ENCODE data around the gene AGPAT2. TPM values are rescaled to one million over a fixed set of nuclear protein-coding genes. Genes with fewer than 3 reads are reported as not detected.

The AGPAT2 gene
- total RNA-seq, 1 experiment from 2014 or later, result 40.2 TPM

Small RNA genes lying within 50 kb of the gene (microRNA-seq; reads per million reads assigned to microRNA genes)
- 569 reads per million, percentile 85 among the genes with 10 or more reads in this experiment for gene MIR126 (ENCODE audit: borderline number of aligned reads)

Other genes starting within 250 kb of the AGPAT2 start
- 23.6 to 25.5 TPM (median 24.0 TPM) in 3 replicates for gene INPP5E, start 247.6 kb downstream of the AGPAT2 start, total RNA-seq (2021)
- 52.1 to 70.9 TPM (median 52.3 TPM) in 3 replicates for gene SEC16A, start 204.4 kb downstream of the AGPAT2 start, total RNA-seq (2021)
- gene NOTCH1, start 141.4 kb downstream of the AGPAT2 start, total RNA-seq (2021), result 76.7 to 95.6 TPM (median 79.2 TPM) in 3 replicates
- 54.6 to 64.9 TPM (median 62.8 TPM) in 3 replicates for gene EGFL7, start 24.5 kb downstream of the AGPAT2 start, total RNA-seq (2021)
- gene DIPK1B, start 25.1 kb upstream of the AGPAT2 start, total RNA-seq (2021), result 45.4 to 49.8 TPM (median 48.9 TPM) in 3 replicates
- 2.4 to 3.7 TPM (median 3.3 TPM) in 3 replicates for gene LCN10, start 55.5 kb upstream of the AGPAT2 start, total RNA-seq (2021)
- not detected in 3 replicates for gene LCN6, start 61.1 kb upstream of the AGPAT2 start, total RNA-seq (2021)
- gene LCN8, start 70.8 kb upstream of the AGPAT2 start, total RNA-seq (2021), result 0.21 TPM in 1 of 3 replicates, not detected in the others
- 0.52 to 1.0 TPM (median 0.96 TPM) in 3 replicates for gene LCN15, start 77.1 kb upstream of the AGPAT2 start, total RNA-seq (2021)
- 72.0 to 86.7 TPM (median 86.1 TPM) in 3 replicates for gene TMEM141, start 103.9 kb upstream of the AGPAT2 start, total RNA-seq (2021)
- gene CCDC183, start 108.9 kb upstream of the AGPAT2 start, total RNA-seq (2021), result 1.7 to 2.1 TPM (median 2.0 TPM) in 3 replicates
- gene RABL6, start 120.5 kb upstream of the AGPAT2 start, total RNA-seq (2021), result 134 to 171 TPM (median 139 TPM) in 3 replicates
- gene AJM1, start 155.0 kb upstream of the AGPAT2 start, total RNA-seq (2021), result 1.6 to 1.7 TPM (median 1.6 TPM) in 3 replicates
- 138 to 176 TPM (median 173 TPM) in 3 replicates for gene PHPT1, start 162.0 kb upstream of the AGPAT2 start, total RNA-seq (2021)
- 6.7 to 12.1 TPM (median 10.9 TPM) in 3 replicates for gene MAMDC4, start 164.9 kb upstream of the AGPAT2 start, total RNA-seq (2021)
- 312 to 334 TPM (median 328 TPM) in 3 replicates for gene EDF1, start 178.9 kb upstream of the AGPAT2 start, total RNA-seq (2021)
- 55.0 to 62.5 TPM (median 61.3 TPM) in 3 replicates for gene TRAF2, start 199.1 kb upstream of the AGPAT2 start, total RNA-seq (2021)

All from WTC11 (cell line).